ENCODE measurements around the gene UBASH3B. TPM values are rescaled to one million over a fixed set of nuclear protein-coding genes. Genes with fewer than 3 reads are reported as not detected.
A peak's percentile ranks its signal among the peaks of the same experiment; 100 is the strongest.

UBASH3B gene
- total RNA-seq, 1 donor from 2014 or later = 19.3 TPM

DNA sequence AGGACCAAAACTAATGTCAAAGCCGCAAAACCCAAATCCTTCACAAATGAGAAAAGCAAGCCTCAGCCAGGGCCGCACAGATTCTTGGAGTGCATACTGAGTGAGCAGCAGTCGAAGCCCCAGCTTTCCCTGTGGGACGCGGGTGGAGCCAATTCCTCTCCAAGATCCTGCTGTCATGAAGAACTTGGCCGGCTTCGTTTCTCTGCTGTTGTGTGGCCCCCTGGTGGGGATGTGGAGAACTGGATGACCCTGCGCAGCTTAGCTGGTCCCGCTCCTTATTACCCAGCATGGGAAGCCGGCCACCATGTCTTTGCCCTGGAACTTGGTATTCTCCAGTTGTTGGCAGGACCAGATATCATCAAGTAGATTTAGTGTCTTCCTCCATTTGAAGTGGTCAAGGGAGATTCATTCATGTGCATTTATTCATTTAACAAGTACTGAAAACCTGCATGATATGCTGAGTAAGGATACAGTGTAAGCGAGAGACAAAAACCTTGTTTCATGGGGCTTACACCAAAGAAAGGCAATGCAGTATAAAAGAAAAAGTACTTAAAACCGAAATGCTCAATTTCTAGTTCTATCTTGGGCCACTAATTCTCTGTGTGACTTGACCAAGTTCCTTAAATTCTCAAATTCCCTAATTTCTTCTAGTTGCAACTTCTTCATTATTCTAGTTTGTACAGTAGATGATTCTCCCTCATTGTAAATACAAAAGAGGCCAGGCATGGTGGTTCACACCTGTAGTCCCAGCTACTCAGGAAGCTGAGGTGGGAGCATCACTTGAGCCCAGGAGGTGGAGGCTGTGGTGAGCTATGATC lies 126.1 kb downstream of the UBASH3B start:
- DNase-seq (ENCODE audit: low spot score) = peak; percentile 52
- no peak overlapping the region for H3K27ac Mint-ChIP-seq
- peaks cover 13% of the 10 kb centered on the region for H3K36me3 Mint-ChIP-seq (ENCODE audit: low read depth)
- H3K4me3 Mint-ChIP-seq (ENCODE audit: low read depth) = no peak overlapping the region
- intact Hi-C loops (cut with micrococcal nuclease) = loop anchor here (1.0 kb wide), 3 partner anchors 148 to 201 kb away; no protein-coding TSS in a partner anchor
- H3K4me1 Mint-ChIP-seq (ENCODE audit: low read depth) = peaks cover 6% of the 10 kb centered on the region
- no peaks in the 10 kb centered on the region for H3K27me3 Mint-ChIP-seq (ENCODE audit: low read depth)
- no peaks in the 10 kb centered on the region for H3K9me3 Mint-ChIP-seq

DNA sequence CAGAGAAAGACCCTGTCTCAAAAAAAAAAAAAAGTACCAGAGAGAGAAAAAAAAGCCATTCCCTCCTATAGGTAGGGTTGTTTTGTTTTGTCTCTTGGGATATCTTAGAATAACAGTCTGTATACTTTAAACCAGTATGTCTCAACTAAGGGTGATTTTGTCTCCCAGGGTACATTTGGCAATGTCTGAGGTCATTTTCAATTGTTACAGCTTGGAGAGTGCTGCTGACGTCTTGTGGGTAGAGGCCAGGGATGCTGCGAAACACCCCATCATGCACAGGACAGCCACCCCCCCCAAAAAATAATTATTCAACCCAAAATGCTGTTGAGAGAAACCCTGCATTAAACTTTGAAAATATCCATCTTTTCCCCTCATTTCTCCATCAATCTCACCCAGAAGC lies 126.7 kb downstream of the UBASH3B start:
- Mint-ChIP-seq H3K27me3 (ENCODE audit: low read depth) (no peaks in the 10 kb centered on the region), H3K9me3 (no peaks in the 10 kb centered on the region), H3K4me1 (ENCODE audit: low read depth) (peaks cover 6% of the 10 kb centered on the region), H3K27ac (no peak overlapping the region), H3K4me3 (ENCODE audit: low read depth) (no peak overlapping the region), H3K36me3 (ENCODE audit: low read depth) (peaks cover 13% of the 10 kb centered on the region)
- intact Hi-C loops (cut with micrococcal nuclease) = no loop called here
- DNase-seq (ENCODE audit: low spot score) = no peak

DNA sequence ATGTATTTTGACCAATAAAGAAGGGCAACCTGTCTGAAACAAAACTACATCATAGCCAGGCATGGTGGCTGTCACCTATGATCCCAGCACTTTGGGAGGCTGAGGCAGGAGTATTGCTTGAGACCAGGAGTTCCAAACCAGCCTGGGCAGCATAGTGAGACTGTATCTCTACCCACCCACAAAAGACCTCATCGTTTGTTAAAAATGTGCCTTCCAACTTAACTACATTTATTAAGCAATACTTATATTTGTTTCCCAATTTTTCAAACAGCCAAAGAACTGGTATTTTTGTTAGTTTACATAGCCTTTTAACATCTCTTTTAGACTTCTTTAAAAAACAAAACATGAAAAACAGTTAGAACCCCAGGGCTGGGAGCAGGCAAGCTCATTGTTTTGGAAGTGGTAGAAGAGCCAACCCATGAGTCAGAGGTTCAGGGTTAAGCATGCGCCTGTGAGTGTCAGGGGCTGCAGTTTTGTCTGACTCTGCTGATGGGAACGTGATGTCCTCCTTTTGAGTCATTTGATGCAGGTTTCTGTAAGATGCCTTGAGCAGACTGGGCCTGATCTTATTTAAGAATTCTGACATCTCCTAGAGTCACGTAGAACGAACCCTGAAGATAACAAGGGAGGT lies 128.9 kb downstream of the UBASH3B start:
- no peak for DNase-seq (ENCODE audit: low spot score)
- H3K4me1 Mint-ChIP-seq (ENCODE audit: low read depth) = no peaks in the 10 kb centered on the region
- no peaks in the 10 kb centered on the region for H3K27me3 Mint-ChIP-seq (ENCODE audit: low read depth)
- H3K36me3 Mint-ChIP-seq (ENCODE audit: low read depth) = peaks cover 8% of the 10 kb centered on the region
- no peak overlapping the region for H3K4me3 Mint-ChIP-seq (ENCODE audit: low read depth)
- no peak overlapping the region for H3K27ac Mint-ChIP-seq
- intact Hi-C loops (cut with micrococcal nuclease) = no loop called here
- H3K9me3 Mint-ChIP-seq = no peaks in the 10 kb centered on the region

- H3K4me1 Mint-ChIP-seq (ENCODE audit: low read depth) = no peaks in the 10 kb centered on the region
- no peak overlapping the region for H3K27ac Mint-ChIP-seq
- H3K36me3 Mint-ChIP-seq (ENCODE audit: low read depth) = peaks cover 8% of the 10 kb centered on the region
- no peaks in the 10 kb centered on the region for H3K9me3 Mint-ChIP-seq
- DNase-seq (ENCODE audit: low spot score) = no peak
- no peak overlapping the region for H3K4me3 Mint-ChIP-seq (ENCODE audit: low read depth)
- H3K27me3 Mint-ChIP-seq (ENCODE audit: low read depth) = no peaks in the 10 kb centered on the region
- intact Hi-C loops (cut with micrococcal nuclease) = no loop called here
Observed at GRCh38 chr11:122785031-122785541, 129.6 kb downstream of the UBASH3B start.

GRCh38 chr11:122786896-122787295 lies 131.4 kb downstream of the UBASH3B start:
- H3K9me3 Mint-ChIP-seq = no peaks in the 10 kb centered on the region
- intact Hi-C loops (cut with micrococcal nuclease) = no loop called here
- H3K4me1 Mint-ChIP-seq (ENCODE audit: low read depth) = no peaks in the 10 kb centered on the region
- no peak overlapping the region for H3K4me3 Mint-ChIP-seq (ENCODE audit: low read depth)
- no peak overlapping the region for H3K27ac Mint-ChIP-seq
- no peak for DNase-seq (ENCODE audit: low spot score)
- H3K36me3 Mint-ChIP-seq (ENCODE audit: low read depth) = peaks cover 8% of the 10 kb centered on the region
- H3K27me3 Mint-ChIP-seq (ENCODE audit: low read depth) = no peaks in the 10 kb centered on the region

GRCh38 chr11:122788781-122789535 lies 133.4 kb downstream of the UBASH3B start:
- Mint-ChIP-seq H3K4me3 (ENCODE audit: low read depth) (no peak overlapping the region), H3K9me3 (no peaks in the 10 kb centered on the region), H3K4me1 (ENCODE audit: low read depth) (no peaks in the 10 kb centered on the region), H3K27me3 (ENCODE audit: low read depth) (no peaks in the 10 kb centered on the region), H3K27ac (no peak overlapping the region), H3K36me3 (ENCODE audit: low read depth) (no peaks in the 10 kb centered on the region)
- no peak for DNase-seq (ENCODE audit: low spot score)
- intact Hi-C loops (cut with micrococcal nuclease) = no loop called here

- Mint-ChIP-seq H3K4me1 (ENCODE audit: low read depth) (no peaks in the 10 kb centered on the region), H3K36me3 (ENCODE audit: low read depth) (no peaks in the 10 kb centered on the region), H3K4me3 (ENCODE audit: low read depth) (no peak overlapping the region), H3K9me3 (no peaks in the 10 kb centered on the region), H3K27me3 (ENCODE audit: low read depth) (no peaks in the 10 kb centered on the region), H3K27ac (no peak overlapping the region)
- no peak for DNase-seq (ENCODE audit: low spot score)
- intact Hi-C loops (cut with micrococcal nuclease) = loop anchor here (10.0 kb wide), 1 partner anchor 235 kb away; no protein-coding TSS in a partner anchor
Observed at GRCh38 chr11:122789907-122790306, 134.4 kb downstream of the UBASH3B start.

GRCh38 chr11:122791411-122791810 lies 135.9 kb downstream of the UBASH3B start:
- intact Hi-C loops (cut with micrococcal nuclease) = loop anchor here (10.0 kb wide), 1 partner anchor 233 kb away; no protein-coding TSS in a partner anchor
- Mint-ChIP-seq H3K9me3 (no peaks in the 10 kb centered on the region), H3K4me1 (ENCODE audit: low read depth) (no peaks in the 10 kb centered on the region), H3K27ac (no peak overlapping the region), H3K4me3 (ENCODE audit: low read depth) (no peak overlapping the region), H3K27me3 (ENCODE audit: low read depth) (no peaks in the 10 kb centered on the region), H3K36me3 (ENCODE audit: low read depth) (peaks cover 5% of the 10 kb centered on the region)
- DNase-seq (ENCODE audit: low spot score) = no peak

GRCh38 chr11:122791836-122792235 lies 136.3 kb downstream of the UBASH3B start:
- Mint-ChIP-seq H3K4me3 (ENCODE audit: low read depth) (no peak overlapping the region), H3K36me3 (ENCODE audit: low read depth) (peaks cover 9% of the 10 kb centered on the region), H3K9me3 (no peaks in the 10 kb centered on the region), H3K27ac (no peak overlapping the region), H3K4me1 (ENCODE audit: low read depth) (no peaks in the 10 kb centered on the region), H3K27me3 (ENCODE audit: low read depth) (no peaks in the 10 kb centered on the region)
- intact Hi-C loops (cut with micrococcal nuclease) = loop anchor here (10.0 kb wide), 1 partner anchor 233 kb away; no protein-coding TSS in a partner anchor
- no peak for DNase-seq (ENCODE audit: low spot score)

DNA sequence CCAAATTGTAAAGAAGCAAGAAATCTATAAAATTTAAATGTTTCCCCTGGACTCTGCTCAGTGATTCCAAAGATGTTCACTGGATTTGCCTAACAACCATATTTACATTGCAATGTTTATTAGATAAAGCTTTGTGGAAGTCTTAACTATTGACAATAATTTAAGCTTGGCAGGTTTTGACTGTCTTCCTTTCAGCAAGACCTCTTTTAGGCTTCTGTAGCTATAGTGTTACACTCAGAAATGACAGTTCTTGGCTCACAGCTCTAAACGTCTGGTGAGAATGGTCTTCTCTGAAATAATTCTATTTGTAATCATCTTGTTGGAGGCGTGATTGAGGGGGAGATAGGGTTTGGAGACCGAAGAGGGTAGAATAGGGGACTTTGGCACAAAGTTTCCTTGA lies 138.0 kb downstream of the UBASH3B start:
- Mint-ChIP-seq H3K27me3 (ENCODE audit: low read depth) (no peaks in the 10 kb centered on the region), H3K9me3 (no peaks in the 10 kb centered on the region), H3K36me3 (ENCODE audit: low read depth) (peaks cover 19% of the 10 kb centered on the region), H3K27ac (no peak overlapping the region), H3K4me1 (ENCODE audit: low read depth) (no peaks in the 10 kb centered on the region), H3K4me3 (ENCODE audit: low read depth) (no peak overlapping the region)
- intact Hi-C loops (cut with micrococcal nuclease) = loop anchor here (10.0 kb wide), 1 partner anchor 231 kb away; no protein-coding TSS in a partner anchor
- no peak for DNase-seq (ENCODE audit: low spot score)

DNA sequence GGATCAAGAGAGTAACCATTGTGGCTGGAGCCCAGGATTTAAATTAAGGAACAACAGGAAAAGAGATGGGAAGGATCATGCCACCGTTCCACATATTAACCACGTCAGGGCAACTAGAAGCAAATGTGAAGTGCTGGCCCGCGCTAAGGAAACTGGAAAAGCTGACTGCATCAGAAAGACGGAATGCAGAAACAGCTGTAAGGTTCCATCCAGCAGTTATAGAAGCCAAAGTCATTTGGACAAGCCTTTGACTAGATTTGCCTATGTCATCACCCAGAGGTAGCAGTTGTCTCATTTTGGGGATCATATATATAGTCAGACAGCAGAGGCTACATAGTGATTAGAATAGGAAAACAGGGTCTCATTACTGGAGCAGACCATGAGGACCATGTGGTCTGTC lies 139.8 kb downstream of the UBASH3B start:
- Mint-ChIP-seq H3K9me3 (no peaks in the 10 kb centered on the region), H3K4me1 (ENCODE audit: low read depth) (no peaks in the 10 kb centered on the region), H3K4me3 (ENCODE audit: low read depth) (no peak overlapping the region), H3K36me3 (ENCODE audit: low read depth) (peaks cover 19% of the 10 kb centered on the region), H3K27ac (no peak overlapping the region), H3K27me3 (ENCODE audit: low read depth) (no peaks in the 10 kb centered on the region)
- intact Hi-C loops (cut with micrococcal nuclease) = loop anchor here (10.0 kb wide), 1 partner anchor 229 kb away; no protein-coding TSS in a partner anchor
- DNase-seq (ENCODE audit: low spot score) = no peak

GRCh38 chr11:122796128-122796717 lies 140.7 kb downstream of the UBASH3B start:
- intact Hi-C loops (cut with micrococcal nuclease) = loop anchor here (1.0 to 10.0 kb wide), 2 partner anchors 58 to 229 kb away; no protein-coding TSS in a partner anchor
- no peaks in the 10 kb centered on the region for H3K9me3 Mint-ChIP-seq
- H3K36me3 Mint-ChIP-seq (ENCODE audit: low read depth) = peaks cover 19% of the 10 kb centered on the region
- no peaks in the 10 kb centered on the region for H3K4me1 Mint-ChIP-seq (ENCODE audit: low read depth)
- no peak overlapping the region for H3K27ac Mint-ChIP-seq
- DNase-seq (ENCODE audit: low spot score) = peak; percentile 39
- H3K4me3 Mint-ChIP-seq (ENCODE audit: low read depth) = no peak overlapping the region
- H3K27me3 Mint-ChIP-seq (ENCODE audit: low read depth) = no peaks in the 10 kb centered on the region
